Activated CD4-positive, alpha-beta T cell treated with anti-CD3 and anti-CD28 coated beads, Interleukin-10, Interleukin-2, amounts not matched to agents 100 ng/mL and 50 ng/mL, durations not matched to agents 16 hours and 8 hours (primary cell): ENCODE results near the gene KIF1A.

Source experiments
- DNase-seq: peaks from one replicate; pipeline ENCODE4 v3.0.0-alpha.2; 2020

Gene KIF1A

GRCh38 chr2:240817496-240818292 lies 2.3 kb downstream of the KIF1A start:
- no peak for DNase-seq

- no peak for DNase-seq
Measured at GRCh38 chr2:240816584-240817495, 3.2 kb downstream of the KIF1A start.

- no peak for DNase-seq
Measured at GRCh38 chr2:240815761-240816583, 4.0 kb downstream of the KIF1A start.

GRCh38 chr2:240814946-240815760 lies 4.9 kb downstream of the KIF1A start:
- DNase-seq = no peak

GRCh38 chr2:240814280-240814679 lies 5.7 kb downstream of the KIF1A start:
- no peak for DNase-seq

- DNase-seq = no peak
Measured at GRCh38 chr2:240813231-240813921, 6.6 kb downstream of the KIF1A start.

GRCh38 chr2:240812721-240813120 lies 7.3 kb downstream of the KIF1A start:
- no peak for DNase-seq

GRCh38 chr2:240812301-240812680 lies 7.7 kb downstream of the KIF1A start:
- DNase-seq = no peak

- DNase-seq = no peak
Measured at GRCh38 chr2:240811346-240812300, 8.4 kb downstream of the KIF1A start.

GRCh38 chr2:240810621-240811020 lies 9.4 kb downstream of the KIF1A start:
- DNase-seq = no peak

GRCh38 chr2:240810199-240810598 lies 9.8 kb downstream of the KIF1A start:
- no peak for DNase-seq

GRCh38 chr2:240809276-240809675 lies 10.7 kb downstream of the KIF1A start:
- DNase-seq = no peak

- no peak for DNase-seq
Measured at GRCh38 chr2:240806459-240806858, 13.6 kb downstream of the KIF1A start.

GRCh38 chr2:240806006-240806405 lies 14.0 kb downstream of the KIF1A start:
- DNase-seq = no peak

- no peak for DNase-seq
Measured at GRCh38 chr2:240803191-240803590, 16.8 kb downstream of the KIF1A start.

- DNase-seq = no peak
Measured at GRCh38 chr2:240799033-240799820, 20.8 kb downstream of the KIF1A start.

GRCh38 chr2:240798327-240798905 lies 21.6 kb downstream of the KIF1A start:
- DNase-seq = no peak

GRCh38 chr2:240797914-240798313 lies 22.1 kb downstream of the KIF1A start:
- no peak for DNase-seq

- no peak for DNase-seq
Measured at GRCh38 chr2:240797500-240797895, 22.5 kb downstream of the KIF1A start.
